HepG2 (cell line): ENCODE results near the gene GALR1. TPM values are rescaled to one million over a fixed set of nuclear protein-coding genes. Genes with fewer than 3 reads are reported as not detected.
A peak's percentile ranks its signal among the peaks of the same experiment; 100 is the strongest.

Source experiments
- ATAC-seq: fragments of 200-7000 bp; cut with Tn5 transposase; 3 replicates; pipeline ENCODE4 v1.9.1; 2020; ENCODE audit warnings: mild to moderate bottlenecking, moderate library complexity
- BruUV-seq: library from RNA; stranded (reverse); fragments of 400-500 nt; replicated peaks from 2 replicates; lab custom pipeline; 2021; lab: Mats Ljungman, UMichigan
- CTCF ChIA-PET: fragments of 300-600 bp; formaldehyde crosslinking; extraction: SDS; loops from one replicate; lab custom pipeline; 2021; ENCODE audit warnings: low total read pairs, inconsistent platforms, low intra/inter-chr PET ratio; lab: Yijun Ruan, JAX
- POLR2A ChIA-PET: fragments of 350-600 bp; sonication (Branson Sonifier 250); formaldehyde crosslinking; loops from one replicate; lab custom pipeline; 2020; ENCODE audit warnings: antibody characterized with exemption, inconsistent platforms; lab: Yijun Ruan, JAX
- DNase-seq: peaks from one replicate; pipeline ENCODE4 v3.0.0-alpha.2; 2015; ENCODE audit warnings: low spot score
- FAIRE-seq: peaks from 3 replicates; lab custom pipeline; 2011; peaks lifted over from hg19 to GRCh38; lab: Jason Lieb, UNC
- H2AFZ ChIP-seq: one replicate; pipeline ENCODE4 v1.6.1; 2011; ENCODE audit warnings: low read length, inconsistent platforms
- H3K27ac ChIP-seq: fragments of 300-600 bp; 3 replicates; pipeline ENCODE4 v1.8.0; 2011; ENCODE audit warnings: mixed run types, mild to moderate bottlenecking, mixed read lengths, low read length, inconsistent platforms; ENCODE audit not compliant: insufficient read depth; ENCODE audit errors: extremely low read length
- H3K27me3 ChIP-seq, 2 experiments: fragments of 200-600 bp in 1 of 2; 2 replicates in 1 of 2; 3 replicates in 1 of 2; pipeline versions ENCODE4 v1.6.0 to v1.8.0; 2011; ENCODE audit warnings: low read length in 2 of 2, mild to moderate bottlenecking in 2 of 2, moderate library complexity in 2 of 2, inconsistent platforms in 1 of 2; ENCODE audit not compliant: insufficient read depth in 2 of 2, control insufficient read depth in 1 of 2
- H3K36me3 ChIP-seq, 2 experiments: fragments of 200-600 bp in 1 of 2; replicated peaks in 1 of 2; 2 replicates in 1 of 2; 3 replicates in 1 of 2; pipeline versions ENCODE4 v1.5.1 to v1.8.0; 2011; ENCODE audit warnings: low read length in 2 of 2, inconsistent platforms in 1 of 2; ENCODE audit not compliant: insufficient read depth in 2 of 2, control insufficient read depth in 1 of 2
- H3K4me1 ChIP-seq: 2 replicates; pipeline ENCODE4 v1.5.1; 2012; ENCODE audit warnings: low read length, inconsistent platforms; ENCODE audit not compliant: insufficient read depth
- H3K4me2 ChIP-seq: 2 replicates; pipeline ENCODE4 v1.6.0; 2011; ENCODE audit warnings: low read depth, low read length, inconsistent platforms
- H3K4me3 ChIP-seq, 3 experiments: fragments of 200-600 bp in 1 of 3; sonication (generic), shearing (Covaris generic) in 1 of 3; replicated peaks in 1 of 3; 2 replicates each; pipeline ENCODE4 v1.5.1; 2011 to 2016; ENCODE audit warnings: low read length in 3 of 3, inconsistent platforms in 2 of 3, low read depth in 2 of 3, mild to moderate bottlenecking in 2 of 3, control low read depth in 1 of 3, mixed read lengths in 1 of 3; ENCODE audit not compliant: insufficient read depth in 1 of 3
- H3K79me2 ChIP-seq: one replicate; pipeline ENCODE4 v1.6.1; 2011; ENCODE audit warnings: low read length, inconsistent platforms; ENCODE audit not compliant: insufficient read depth
- H3K9ac ChIP-seq: 2 replicates; pipeline ENCODE4 v1.6.0; 2011; ENCODE audit warnings: mild to moderate bottlenecking, low read depth, low read length, inconsistent platforms; ENCODE audit not compliant: insufficient read depth
- H3K9me3 ChIP-seq: 2 replicates; pipeline ENCODE4 v1.5.1; 2012; ENCODE audit warnings: mild to moderate bottlenecking, low read length
- H4K20me1 ChIP-seq: 2 replicates; pipeline ENCODE4 v1.6.0; 2011; ENCODE audit warnings: inconsistent platforms, mild to moderate bottlenecking, low read length, moderate library complexity; ENCODE audit not compliant: insufficient read depth
- MAFF ChIP-seq: IDR thresholded peaks from 2 replicates; pipeline ENCODE4 v1.6.1; 2011; ENCODE audit warnings: low read depth, low read length, improper control_type of control experiment
- MAFK ChIP-seq, 2 experiments: IDR thresholded peaks in 1 of 2; conservative IDR thresholded peaks in 1 of 2; 2 replicates each; pipeline ENCODE4 v1.6.1; 2011; ENCODE audit warnings: improper control_type of control experiment in 2 of 2, low read length in 2 of 2
- ZNF687 ChIP-seq: sonication (generic); formaldehyde crosslinking; IDR thresholded peaks from 2 replicates; pipeline ENCODE4 v1.5.1; 2020; ENCODE audit warnings: mild to moderate bottlenecking, missing genetic modification reagents, moderate library complexity
- WGBS: methylation state at CpG from one replicate; pipeline ENCODE4 v1.1.6; 2017; ENCODE audit warnings: low lambda C conversion rate; 5-methylcytosine and 5-hydroxymethylcytosine counted together
- in situ Hi-C: cut with HindIII; loops from 2 replicates; pipeline ENCODE4 v1.10.0; 2017; ENCODE audit warnings: low pct_unique_long_range_greater_than_20kb; ENCODE audit not compliant: extremely low pct_ligation_motif_present
- intact Hi-C: fragments of 100-400 bp; cut with micrococcal nuclease; formaldehyde crosslinking; loops from one replicate; pipeline ENCODE4 v1.10.0; 2022; ENCODE audit not compliant: unreplicated experiment
- polyA plus RNA-seq, 8 experiments: library from polyadenylated mRNA; depleted of rRNA in 3 of 8; stranded (reverse) in 7 of 8; unstranded in 1 of 8; fragments of >200 nt; fragmentation: Illumina TruSeq in 4 of 8; extraction: Trizol in 4 of 8; gene quantifications; 2 replicates each; pipeline versions ENCODE4 v1.2.1 to v1.2.3, GENCODE V29; 2011 to 2016; ENCODE audit warnings: low read depth in 4 of 8, missing spikeins in 1 of 8, mixed read lengths in 1 of 8; ENCODE audit not compliant: insufficient read depth in 1 of 8
- total RNA-seq, 5 experiments: library from RNA; depleted of rRNA; stranded (reverse); fragments of >200 nt; fragmentation: Illumina TruSeq; extraction: Trizol; gene quantifications; 2 replicates each; pipeline ENCODE4 v1.2.3, GENCODE V29; 2016; ENCODE audit warnings: low read depth in 1 of 5

GALR1 gene
- total and polyA plus RNA-seq, 2 of the 13 experiments (the other 11 are each of a cell fraction or from before 2014, with no cell fraction given) = not detected

DNA sequence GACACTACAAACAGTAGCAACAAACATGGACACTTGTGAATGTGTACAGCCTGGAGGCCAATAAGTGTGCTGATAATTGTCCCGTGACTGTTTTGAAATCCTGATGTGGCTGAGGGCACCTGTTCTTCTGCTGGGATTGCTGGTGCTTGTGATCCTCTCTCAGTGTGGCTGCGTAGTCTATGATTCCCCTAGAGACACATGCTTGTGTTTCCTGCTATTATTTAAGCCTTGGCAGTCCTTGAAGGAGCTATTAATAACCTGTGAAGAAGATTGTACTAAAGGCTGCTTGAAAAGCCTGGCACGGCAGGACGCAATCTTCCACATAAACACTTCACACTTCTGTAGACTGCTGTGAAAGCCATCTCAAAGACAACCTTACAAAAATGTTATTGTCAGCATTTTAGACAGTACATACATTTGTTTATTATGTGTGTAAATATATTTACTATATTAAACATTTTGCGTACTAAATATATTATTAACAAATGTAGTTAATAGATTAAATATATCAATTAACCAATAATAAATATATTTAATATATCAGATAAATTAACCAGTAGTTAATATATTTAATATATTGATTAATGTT, 71.4 kb downstream of the GALR1 start:
- ChIA-PET CTCF (no interaction called here), POLR2A (no interaction called here)
- intact Hi-C loops (no loop called here), in situ Hi-C loops (no loop called here)
- H2AFZ ChIP-seq = no peak overlapping the region
- H3K4me3 ChIP-seq = no peak overlapping the region
- H3K36me3 ChIP-seq = no peaks in the 10 kb centered on the region
- H4K20me1 ChIP-seq = no peaks in the 10 kb centered on the region
- ATAC-seq = no peak
- H3K79me2 ChIP-seq = no peaks in the 10 kb centered on the region
- WGBS = 73% methylated on average over 4 of the region's 5 CpGs
- H3K9me3 ChIP-seq = no peaks in the 10 kb centered on the region
- H3K4me2 ChIP-seq = no peak overlapping the region
- no peak for FAIRE-seq
- H3K4me1 ChIP-seq = peaks cover 9% of the 10 kb centered on the region
- TF ChIP-seq MAFK (conservative IDR thresholded peaks at IDR 0.05 in 1 of 2, IDR thresholded peaks at IDR 0.05 in 1 of 2; ENCODE audit: low read length in 2 of 2) = peak; percentile 84 to 90
- TF ChIP-seq MAFF = peak; percentile 82
- no peak for TF ChIP-seq ZNF687 (CRISPR knock-in tag)
- peaks cover 0 to 3% of the 10 kb centered on the region in 2 experiments; a peak in 2 of 5 replicates for H3K27me3 ChIP-seq
- no TSS peak for BruUV-seq
- no peak overlapping the region for H3K9ac ChIP-seq
- DNase-seq = no peak
- no peak overlapping the region for H3K27ac ChIP-seq
